GM19467 (cell line): ENCODE data around the gene MDM2.
"Not testable (repeated sequence)": the region's sequence is repeated elsewhere in the genome, so short reads cannot be mapped to it uniquely, and the experiment has no call there.

ENCODE experiments used
- ATAC-seq: cut with Tn5 transposase; IDR thresholded peaks from one replicate; pipeline ENCODE4 v1.9.1; 2021; ENCODE audit warnings: mild to moderate bottlenecking, moderate library complexity; ENCODE audit not compliant: unreplicated experiment

The MDM2 gene

GRCh38 chr12:68824597-68825250 lies 16.7 kb downstream of the MDM2 start:
- no peak for ATAC-seq

DNA sequence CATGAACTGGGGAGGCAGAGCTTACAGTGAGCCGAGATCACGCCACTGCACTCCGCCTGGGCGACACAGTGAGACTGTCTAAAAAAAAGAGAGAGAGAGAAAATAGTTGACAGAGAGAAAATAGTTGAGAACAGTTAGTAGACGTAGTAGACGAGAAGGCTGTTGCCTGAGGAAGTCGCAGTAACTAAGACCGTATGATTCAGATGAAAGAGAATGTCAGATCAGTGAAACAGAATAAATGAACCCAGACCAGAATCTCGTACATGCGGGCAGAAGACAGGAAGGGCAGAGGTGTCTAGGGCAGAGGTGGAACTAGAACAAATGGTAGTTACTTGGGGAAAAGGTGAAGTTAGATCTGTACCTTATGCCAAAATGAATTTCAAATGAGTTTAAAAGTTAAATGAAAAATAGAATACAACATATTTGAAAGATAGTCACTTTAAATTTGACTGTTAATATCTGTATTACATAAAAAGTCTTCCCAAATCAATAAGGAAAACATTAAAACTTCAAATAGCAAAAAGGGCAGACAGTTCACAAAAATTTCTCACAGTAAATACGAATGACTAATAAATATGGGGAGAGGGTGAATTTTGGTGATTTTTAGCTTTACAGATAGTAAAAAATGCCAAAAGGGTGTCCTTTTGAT lies 17.7 kb downstream of the MDM2 start:
- no peak for ATAC-seq

- ATAC-seq, result no peak
Observed at GRCh38 chr12:68827895-68828671, 20.1 kb downstream of the MDM2 start.

- no peak for ATAC-seq
Observed at GRCh38 chr12:68828672-68829068, 20.7 kb downstream of the MDM2 start.

- no peak for ATAC-seq
Observed at GRCh38 chr12:68831272-68831671, 23.3 kb downstream of the MDM2 start.

GRCh38 chr12:68831751-68832503 lies 23.9 kb downstream of the MDM2 start:
- ATAC-seq, result no peak

DNA sequence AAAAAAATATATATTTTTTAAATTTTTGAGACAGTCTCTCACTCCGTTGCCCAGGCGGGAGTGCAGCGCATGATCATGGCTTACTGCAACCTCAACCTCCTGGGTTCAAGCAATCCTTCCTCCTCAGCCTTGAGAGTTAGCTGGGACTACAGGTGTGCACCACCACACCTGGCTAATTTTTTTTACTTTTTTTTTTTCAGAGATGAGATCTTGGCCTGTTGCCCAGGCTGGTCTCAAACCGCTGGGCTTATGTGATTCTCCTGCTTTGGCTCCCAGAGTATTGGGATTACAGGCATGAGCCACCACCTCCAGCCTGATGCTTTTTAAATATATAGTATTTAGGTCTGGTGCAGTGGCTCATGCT lies 24.5 kb downstream of the MDM2 start:
- ATAC-seq, result no peak

GRCh38 chr12:68833508-68833907 lies 25.5 kb downstream of the MDM2 start:
- no peak for ATAC-seq

DNA sequence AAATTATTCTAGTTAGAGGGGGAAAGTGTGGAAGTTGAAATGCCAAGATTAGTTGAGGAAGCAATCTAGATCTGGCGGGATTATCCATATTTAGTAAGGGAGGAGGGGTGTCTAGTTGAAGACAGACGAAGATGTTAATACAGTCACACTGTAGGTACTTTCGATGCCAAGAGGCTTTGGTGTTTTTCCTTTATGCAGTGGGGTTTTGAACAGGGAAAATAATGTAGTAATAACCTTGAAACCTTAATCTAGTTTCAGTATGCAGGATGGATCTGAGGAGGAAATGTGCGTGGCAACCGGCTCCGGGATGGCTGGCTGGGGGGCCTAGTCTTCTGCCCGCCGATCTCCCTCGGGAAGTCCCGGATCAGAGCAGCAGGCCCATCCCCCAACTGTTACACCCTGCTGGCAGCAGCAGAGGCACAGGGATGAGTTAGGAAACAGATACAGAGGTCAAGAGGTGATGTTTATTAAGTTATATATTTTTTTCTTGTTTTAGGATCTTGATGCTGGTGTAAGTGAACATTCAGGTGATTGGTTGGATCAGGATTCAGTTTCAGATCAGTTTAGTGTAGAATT lies 27.4 kb downstream of the MDM2 start:
- no peak for ATAC-seq

- no peak for ATAC-seq
Observed at GRCh38 chr12:68837215-68837614, 29.2 kb downstream of the MDM2 start.

DNA sequence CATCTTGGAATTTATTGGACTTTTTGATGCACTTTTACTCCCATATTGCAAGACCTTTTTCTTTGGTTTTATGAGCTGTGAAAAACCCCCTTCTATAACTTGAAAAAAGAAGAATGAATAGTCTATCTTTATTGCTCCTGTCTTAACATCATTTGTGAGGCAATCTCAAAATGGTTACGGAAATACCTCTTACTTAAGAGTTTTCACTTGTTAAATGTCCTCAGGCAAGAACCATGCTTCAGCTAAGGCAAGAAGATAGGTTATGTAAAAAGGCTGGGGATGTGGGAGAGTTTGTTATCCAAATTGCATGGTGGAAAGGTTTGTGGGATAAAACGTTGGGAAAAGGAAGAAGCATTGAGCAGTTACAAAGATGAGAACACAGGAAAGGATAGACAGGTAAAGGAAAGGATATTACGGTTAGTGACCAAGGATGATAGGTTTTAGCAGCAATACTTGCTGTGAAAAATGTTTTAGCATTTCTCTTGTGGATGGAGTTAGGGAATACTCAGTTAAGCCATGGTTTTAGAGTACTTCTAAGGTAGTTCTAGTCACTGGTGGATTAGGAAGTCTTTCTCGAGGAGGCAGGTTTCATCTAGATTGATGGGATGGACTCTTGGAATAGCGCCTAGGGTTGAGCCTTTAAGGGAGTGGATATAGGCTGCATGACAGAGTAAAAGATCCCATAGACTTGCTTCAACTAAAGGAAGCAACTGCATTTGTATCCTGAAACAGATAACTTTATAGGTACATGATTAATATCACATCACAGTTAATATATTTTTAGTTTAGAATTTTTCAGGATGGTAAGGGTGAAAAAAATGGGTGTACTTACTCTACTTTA lies 30.3 kb downstream of the MDM2 start:
- ATAC-seq, result no peak

- no peak for ATAC-seq
Observed at GRCh38 chr12:68839183-68840147, 31.5 kb downstream of the MDM2 start.

DNA sequence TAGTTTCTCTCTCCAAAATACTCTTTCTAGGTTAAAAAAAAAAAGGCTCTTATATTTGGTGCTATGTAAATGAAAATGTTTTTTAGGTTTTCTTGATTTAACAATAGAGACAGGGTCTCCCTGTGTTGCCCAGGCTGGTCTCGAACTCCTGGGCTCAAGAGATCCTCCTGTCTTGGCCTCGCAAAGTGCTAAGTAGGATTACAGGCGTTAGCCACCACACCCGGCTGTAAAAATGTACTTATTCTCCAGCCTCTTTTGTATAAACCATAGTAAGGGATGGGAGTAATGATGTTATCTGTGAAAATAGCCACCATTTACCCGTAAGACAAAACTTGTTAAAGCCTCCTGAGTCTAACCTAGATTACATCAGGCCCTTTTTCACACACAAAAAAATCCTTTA lies 33.2 kb downstream of the MDM2 start:
- not testable (repeated sequence) for ATAC-seq

DNA sequence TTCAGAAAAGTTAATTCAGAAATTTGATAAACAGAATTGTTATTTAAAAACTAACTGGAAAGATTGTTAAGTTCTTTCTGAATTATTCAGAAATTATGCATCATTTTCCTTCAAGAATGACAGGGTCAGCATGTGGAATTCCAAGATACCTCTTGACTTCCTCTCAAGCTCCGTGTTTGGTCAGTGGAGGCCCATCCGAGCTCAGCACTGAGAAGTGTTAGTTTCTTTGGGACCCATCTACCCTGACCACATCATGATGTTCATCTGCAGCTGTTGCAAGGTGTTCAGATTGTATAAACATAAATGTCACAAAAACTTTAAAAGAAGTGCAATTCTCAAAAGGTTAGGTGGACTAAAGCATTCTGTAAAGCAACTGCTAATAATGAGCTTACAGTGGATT lies 33.7 kb downstream of the MDM2 start:
- no peak for ATAC-seq

DNA sequence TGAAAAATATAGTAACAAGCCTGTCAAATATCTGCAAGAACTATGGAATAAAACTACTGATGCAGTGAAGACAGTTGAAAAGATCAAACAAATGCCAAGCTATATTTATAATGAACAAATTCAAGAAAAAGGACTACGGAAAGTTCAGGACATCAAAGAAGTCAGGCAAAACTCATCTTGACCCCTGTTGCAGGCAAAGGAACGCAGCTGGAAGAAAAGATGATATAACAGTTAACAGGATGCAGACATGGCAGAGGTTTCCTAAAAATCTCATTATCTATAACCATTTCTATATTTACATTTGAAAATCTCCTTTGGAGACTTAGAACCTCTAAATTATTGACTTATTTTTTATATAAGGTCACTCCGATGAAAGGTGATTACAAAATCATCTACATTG lies 34.1 kb downstream of the MDM2 start:
- no peak for ATAC-seq

GRCh38 chr12:68842784-68843567 lies 35.0 kb downstream of the MDM2 start:
- no peak for ATAC-seq

DNA sequence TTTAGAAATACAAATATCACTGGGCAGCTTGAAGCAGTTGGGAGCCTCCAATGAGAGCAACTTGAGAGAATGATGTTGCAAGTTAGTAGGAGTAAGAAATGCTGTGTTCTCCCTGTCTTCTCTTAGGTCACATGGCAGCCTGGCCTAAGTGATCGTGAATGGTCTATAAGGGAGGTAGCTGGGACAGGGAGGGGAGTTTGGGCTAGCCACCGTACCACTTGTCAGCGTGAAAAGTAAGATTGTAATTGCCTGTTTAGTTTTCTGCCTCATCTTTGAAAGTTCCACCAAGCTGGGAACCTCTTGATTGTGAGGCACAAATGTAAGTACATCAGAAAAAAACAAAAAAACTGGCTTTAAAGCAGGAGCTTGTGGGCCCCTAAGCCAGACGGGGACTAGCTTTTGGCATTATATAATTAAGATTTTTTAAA lies 36.4 kb downstream of the MDM2 start:
- no peak for ATAC-seq
